Transverse colon (tissue), 4 donors: ENCODE results near the gene RPTOR. TPM values are rescaled to one million over a fixed set of nuclear protein-coding genes. Genes with fewer than 3 reads are reported as not detected.

Experiments
- DNase-seq: peaks from one replicate; pipeline ENCODE4 v3.0.0-alpha.2; 2019
- H3K27ac ChIP-seq, 4 donors: fragments of 200-600 bp; sonication (generic); 2 replicates each; pipeline ENCODE4 v1.5.1; 2016 to 2018; ENCODE audit warnings: inconsistent platforms in 4 of 4
- H3K27me3 ChIP-seq: fragments of 200-600 bp; sonication (generic); 2 replicates; pipeline ENCODE4 v1.5.1; 2017; ENCODE audit warnings: inconsistent platforms
- H3K36me3 ChIP-seq, 4 donors: fragments of 200-600 bp; sonication (generic); 2 replicates each; pipeline ENCODE4 v1.5.1; 2017 to 2019; ENCODE audit warnings: inconsistent platforms in 4 of 4
- H3K4me1 ChIP-seq, 4 donors: fragments of 200-600 bp; sonication (generic); 2 replicates each; pipeline ENCODE4 v1.5.1; 2017 to 2020; ENCODE audit warnings: inconsistent platforms in 4 of 4
- H3K4me3 ChIP-seq, 4 donors: fragments of 200-600 bp; sonication (generic); 1 replicate in 1 of 4; 2 replicates in 3 of 4; pipeline versions ENCODE4 v1.5.1 to v1.6.1; 2017 to 2019; ENCODE audit warnings: inconsistent platforms in 4 of 4
- H3K9me3 ChIP-seq, 2 donors: fragments of 200-600 bp; sonication (generic); 2 replicates each; pipeline ENCODE4 v1.5.1; 2017 to 2019; ENCODE audit warnings: inconsistent platforms in 2 of 2
- CTCF ChIP-seq, 5 experiments: fragments of 200-600 bp in 3 of 5; fragments of 450-650 bp in 2 of 5; sonication (generic) in 3 of 5; IDR thresholded peaks; 1 replicate in 2 of 5; 2 replicates in 3 of 5; pipeline ENCODE4 v1.5.1; 2016 to 2017; ENCODE audit warnings: antibody characterized with exemption in 5 of 5, inconsistent platforms in 3 of 5, mild to moderate bottlenecking in 2 of 5, moderate library complexity in 1 of 5
- EP300 ChIP-seq: sonication (generic); formaldehyde crosslinking; IDR thresholded peaks from one replicate; pipeline ENCODE4 v1.6.1; 2017; ENCODE audit warnings: antibody characterized with exemption, low read depth
- POLR2A ChIP-seq: fragments of 450-650 bp; IDR thresholded peaks from one replicate; pipeline ENCODE4 v1.6.1; 2016; ENCODE audit warnings: antibody characterized with exemption, mild to moderate bottlenecking, moderate library complexity
- POLR2AphosphoS5 ChIP-seq, 3 donors: sonication (generic); formaldehyde crosslinking; IDR thresholded peaks; one replicate each; pipeline ENCODE4 v1.6.1; 2016; ENCODE audit warnings: antibody characterized with exemption in 3 of 3
- WGBS, 2 donors: methylation state at CpG; one replicate each; pipeline ENCODE4 v1.1.5; 2018; ENCODE audit warnings: low coverage in 1 of 2; 5-methylcytosine and 5-hydroxymethylcytosine counted together
- in situ Hi-C, 4 donors: fragments of 200-750 bp; cut with MboI; loops; one replicate each; pipeline versions ENCODE4 v1.15.0 to v1.15.1; 2017; ENCODE audit warnings: low sequenced_read_pairs in 3 of 4, low pct_ligation_motif_present in 1 of 4, low pct_unique_long_range_greater_than_20kb in 1 of 4
- intact Hi-C: fragments of 100-400 bp; cut with DNase I; formaldehyde crosslinking; loops from one replicate; pipeline ENCODE4 v1.15.1; 2023; ENCODE audit warnings: low total_unique reads
- total RNA-seq, 4 donors: library from RNA; depleted of rRNA; stranded (reverse); fragments of >200 nt; gene quantifications; one replicate each; pipeline ENCODE4 v1.1.0, GENCODE V29; 2016

Gene RPTOR
- total RNA-seq, 4 donors from 2014 or later = 28.9 to 79.3 (median 48.0) TPM

DNA sequence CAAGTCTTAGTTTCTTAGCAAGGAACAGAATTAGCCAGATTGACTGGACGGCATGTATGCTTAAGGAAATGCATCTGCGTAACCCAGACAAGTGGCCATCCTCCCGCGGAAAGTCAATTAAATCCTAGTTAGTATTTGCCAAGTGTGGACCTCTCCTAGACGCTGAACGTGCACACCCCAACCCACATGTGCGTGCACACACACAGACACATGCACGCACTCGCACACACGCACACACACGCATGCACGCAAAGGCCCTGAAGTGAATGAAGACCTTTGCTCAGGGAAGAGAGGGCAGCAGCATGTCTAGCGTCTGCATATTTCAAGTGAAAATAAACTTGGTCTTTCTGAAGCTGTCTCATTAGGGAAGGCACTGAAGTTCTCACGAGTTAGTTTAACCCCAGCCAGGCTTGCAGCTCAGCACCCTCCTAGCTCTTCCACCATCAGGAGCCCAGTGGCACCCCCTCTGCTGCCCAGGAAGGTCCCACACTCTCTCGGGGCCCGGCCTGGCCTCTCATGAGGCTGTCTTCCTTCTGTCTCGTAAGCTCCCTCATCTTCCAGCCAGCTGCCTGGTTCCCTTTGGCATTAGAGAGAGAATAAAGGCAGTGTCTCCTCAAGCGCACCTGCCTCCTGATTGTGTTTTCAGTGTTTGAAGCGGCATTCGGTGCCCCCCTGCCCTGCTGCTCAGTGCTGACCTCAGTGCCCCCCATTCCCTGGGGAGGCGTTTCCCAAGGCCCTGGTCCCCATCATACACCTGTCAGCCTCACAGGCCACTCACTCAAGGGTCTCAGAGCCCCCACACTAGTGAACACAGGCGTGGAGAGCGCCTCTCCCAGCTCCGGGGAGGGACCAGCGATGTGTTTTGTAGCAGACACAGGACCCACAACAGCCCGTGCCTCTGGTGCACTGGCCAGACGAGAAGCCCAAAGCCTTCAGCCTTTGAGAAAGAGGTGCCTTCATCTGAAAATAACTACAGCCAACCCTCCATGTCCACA lies 394.8 kb downstream of the RPTOR start:
- H3K4me1 ChIP-seq = peaks cover 6 to 20% (median 18%) of the 10 kb centered on the region in 4 donors
- no peaks in the 10 kb centered on the region for H3K36me3 ChIP-seq
- DNase-seq = no peak
- 94 to 98% methylated on average over 8 to 27 of the region's 27 CpGs for WGBS, 2 donors
- in situ Hi-C loops = no loop called here
- H3K27me3 ChIP-seq = no peaks in the 10 kb centered on the region
- H3K9me3 ChIP-seq = no peaks in the 10 kb centered on the region
- no peak overlapping the region for H3K27ac ChIP-seq
- intact Hi-C loops = no loop called here
- H3K4me3 ChIP-seq = no peak overlapping the region
- no peak for TF ChIP-seq CTCF (IDR thresholded peaks at IDR 0.05)

DNA sequence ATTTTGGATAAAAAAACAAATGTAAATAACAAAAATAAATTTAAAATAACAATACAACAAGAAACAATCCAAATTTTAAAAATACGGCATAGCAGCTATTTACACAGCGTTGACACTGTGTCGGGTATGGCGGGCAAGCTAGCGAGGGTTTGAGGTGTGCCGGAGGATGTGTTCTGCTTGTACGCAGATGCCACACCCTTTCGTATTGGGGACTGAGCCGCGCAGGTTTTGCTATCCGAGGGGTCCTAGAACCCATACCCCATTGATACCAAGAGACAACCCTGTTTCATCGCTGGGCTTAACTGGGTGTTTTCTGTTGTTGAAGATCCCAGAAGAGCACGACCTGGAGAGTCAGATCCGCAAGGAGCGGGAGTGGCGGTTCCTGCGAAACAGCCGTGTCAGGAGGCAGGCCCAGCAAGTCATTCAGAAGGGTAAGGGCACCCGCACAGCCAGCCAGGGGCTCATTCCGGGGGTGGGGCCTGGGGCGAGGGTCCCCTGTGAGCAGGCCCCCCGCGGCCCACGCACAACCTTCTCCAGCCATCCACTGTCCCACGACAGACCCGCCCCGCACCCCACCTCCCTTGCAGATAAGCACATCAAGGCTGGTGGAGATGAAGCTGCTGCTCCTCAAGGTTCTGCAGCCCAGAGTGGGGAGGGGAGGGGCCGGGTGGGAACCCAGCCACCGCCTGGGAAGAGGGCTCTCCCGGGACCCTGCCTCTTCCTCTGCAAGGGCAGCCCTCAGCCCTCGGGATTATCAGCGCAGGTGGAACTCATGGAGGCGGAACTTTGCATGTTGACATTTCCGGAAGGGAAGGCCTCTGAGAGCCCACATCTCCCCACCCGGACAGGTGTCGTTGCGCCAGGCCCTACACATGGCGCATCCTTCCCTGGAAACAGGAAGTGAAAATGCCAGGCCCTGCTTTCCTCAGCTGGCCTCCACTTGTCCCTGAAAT lies 395.8 kb downstream of the RPTOR start:
- intact Hi-C loops = no loop called here
- in situ Hi-C loops = no loop called here
- DNase-seq = no peak

DNA sequence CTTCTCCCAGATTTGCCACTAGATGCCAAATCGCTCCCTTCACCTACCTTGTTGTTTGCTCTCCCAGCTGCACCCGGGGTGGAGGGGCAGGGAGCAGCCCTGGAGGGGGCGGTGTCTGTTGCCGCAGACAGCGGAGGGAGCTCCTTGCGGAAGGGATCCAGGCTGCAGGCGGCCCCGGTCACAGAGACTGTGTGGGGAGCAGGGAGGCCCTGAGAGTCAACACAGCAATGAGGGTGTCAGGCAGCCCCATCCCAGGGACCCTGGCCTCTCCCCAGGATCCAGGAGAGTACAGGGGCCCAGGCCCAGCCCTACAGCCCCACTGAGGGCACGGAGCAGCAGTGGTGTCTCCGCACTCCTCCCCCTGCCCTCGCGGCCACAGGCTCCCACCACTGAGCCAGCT lies 396.5 kb downstream of the RPTOR start:
- 92% methylated on average over 12 of the region's 12 CpGs; no CpG with 5 or more reads in 1 of the 2 donors for WGBS, 2 donors
- no peaks in the 10 kb centered on the region for H3K9me3 ChIP-seq
- TF ChIP-seq EP300 (no peak), POLR2AphosphoS5 (IDR thresholded peaks at IDR 0.05) (no peak), CTCF (IDR thresholded peaks at IDR 0.05) (no peak), POLR2A (no peak)
- intact Hi-C loops = no loop called here
- DNase-seq = no peak
- H3K27ac ChIP-seq = peak overlapping the region in 2 of 4 donors; percentile 82 to 86
- in situ Hi-C loops = no loop called here
- no peak overlapping the region for H3K4me3 ChIP-seq
- peaks cover 6 to 20% (median 18%) of the 10 kb centered on the region in 4 donors for H3K4me1 ChIP-seq
- no peaks in the 10 kb centered on the region for H3K27me3 ChIP-seq
- H3K36me3 ChIP-seq = peaks cover 0 to 4% (median 1%) of the 10 kb centered on the region in 4 donors

More for the DNA sequence above, 395.8 kb downstream of the RPTOR start:
- TF ChIP-seq EP300 (no peak), CTCF (IDR thresholded peaks at IDR 0.05) (no peak), POLR2AphosphoS5 (IDR thresholded peaks at IDR 0.05) (no peak), POLR2A (no peak)
- Histone ChIP-seq H3K4me3 (no peak overlapping the region), H3K27ac (no peak overlapping the region), H3K27me3 (no peaks in the 10 kb centered on the region), H3K9me3 (no peaks in the 10 kb centered on the region), H3K36me3 (no peaks in the 10 kb centered on the region), H3K4me1 (peaks cover 6 to 20% (median 18%) of the 10 kb centered on the region in 4 donors)
- 89 to 94% methylated on average over 6 to 38 of the region's 38 CpGs for WGBS, 2 donors
